Mesendoderm (in vitro differentiated cells): ENCODE measurements around the gene G0S2.

Source experiments
- DNase-seq: peaks from one replicate; pipeline ENCODE4 v3.0.0; 2013
- H2AK5ac ChIP-seq: 2 replicates; pipeline ENCODE4 v1.6.1; 2013; ENCODE audit warnings: low read length, inconsistent platforms
- H2BK120ac ChIP-seq: 2 replicates; pipeline ENCODE4 v1.6.1; 2013; ENCODE audit warnings: low read depth, mild to moderate bottlenecking, low read length, moderate library complexity, mixed read lengths
- H2BK15ac ChIP-seq: replicated peaks from 2 replicates; pipeline ENCODE4 v1.6.1; 2013; ENCODE audit warnings: low read depth, mild to moderate bottlenecking, moderate library complexity
- H2BK5ac ChIP-seq: 2 replicates; pipeline ENCODE4 v1.6.1; 2013; ENCODE audit warnings: low read length, inconsistent platforms
- H3K18ac ChIP-seq: 2 replicates; pipeline ENCODE4 v1.6.1; 2013; ENCODE audit warnings: mild to moderate bottlenecking, low read length, mixed read lengths
- H3K23ac ChIP-seq: one replicate; pipeline ENCODE4 v1.6.1; 2013; ENCODE audit warnings: low read length
- H3K27ac ChIP-seq: 2 replicates; pipeline ENCODE4 v1.5.1; 2013; ENCODE audit warnings: low read depth, mild to moderate bottlenecking, inconsistent platforms, low read length, moderate library complexity
- H3K27me3 ChIP-seq: 2 replicates; pipeline ENCODE4 v1.6.1; 2013; ENCODE audit warnings: low read length, control low read depth, mild to moderate bottlenecking, inconsistent platforms; ENCODE audit not compliant: insufficient read depth, poor library complexity
- H3K36me3 ChIP-seq: 2 replicates; pipeline ENCODE4 v1.6.1; 2013; ENCODE audit warnings: low read length, inconsistent platforms; ENCODE audit not compliant: control insufficient read depth, insufficient read depth
- H3K4ac ChIP-seq: one replicate; pipeline ENCODE4 v1.6.1; 2013; ENCODE audit warnings: low read depth, mild to moderate bottlenecking, low read length, moderate library complexity
- H3K4me1 ChIP-seq: 2 replicates; pipeline ENCODE4 v1.6.1; 2013; ENCODE audit warnings: low read depth, low read length, inconsistent platforms; ENCODE audit not compliant: control insufficient read depth
- H3K4me2 ChIP-seq: 2 replicates; pipeline ENCODE4 v1.6.1; 2013; ENCODE audit warnings: low read length
- H3K4me3 ChIP-seq: 2 replicates; pipeline ENCODE4 v1.5.1; 2013; ENCODE audit warnings: mild to moderate bottlenecking, low read length
- H3K56ac ChIP-seq: one replicate; pipeline ENCODE4 v1.6.1; 2013; ENCODE audit warnings: low read length
- H3K79me1 ChIP-seq: 2 replicates; pipeline ENCODE4 v1.6.1; 2013; ENCODE audit warnings: low read length, inconsistent platforms
- H3K79me2 ChIP-seq: 2 replicates; pipeline ENCODE4 v1.6.1; 2013; ENCODE audit warnings: mild to moderate bottlenecking, low read length; ENCODE audit not compliant: control insufficient read depth, insufficient read depth
- H3K9ac ChIP-seq: 2 replicates; pipeline ENCODE4 v1.6.1; 2013; ENCODE audit warnings: low read length, inconsistent platforms
- H4K5ac ChIP-seq: one replicate; pipeline ENCODE4 v1.6.1; 2013; ENCODE audit warnings: low read length
- H4K8ac ChIP-seq: one replicate; pipeline ENCODE4 v1.6.1; 2013; ENCODE audit warnings: low read depth, mild to moderate bottlenecking, control low read depth, low read length, moderate library complexity
- WGBS: extraction: QIAGEN DNeasy Blood & Tissue Kit; methylation state at CpG from one replicate; pipeline ENCODE4 v1.1.7; 2013; ENCODE audit warnings: low lambda C conversion rate, missing lambda C conversion rate; ENCODE audit not compliant: insufficient coverage; ENCODE audit errors: extremely low coverage; 5-methylcytosine and 5-hydroxymethylcytosine counted together

The G0S2 gene

GRCh38 chr1:209703834-209704504 lies 28.8 kb downstream of the G0S2 start:
- Histone ChIP-seq H4K8ac (peak overlapping the region; percentile 16), H2BK5ac (no peak overlapping the region), H3K56ac (no peak overlapping the region), H3K4me2 (no peak overlapping the region), H3K18ac (no peak overlapping the region), H2AK5ac (no peak overlapping the region), H2BK15ac (no peak overlapping the region), H3K23ac (no peak overlapping the region), H3K27ac (no peak overlapping the region), H3K4ac (no peak overlapping the region), H4K5ac (no peak overlapping the region), H3K79me1 (no peaks in the 10 kb centered on the region), H3K27me3 (no peaks in the 10 kb centered on the region), H3K4me1 (no peaks in the 10 kb centered on the region), H3K9ac (no peak overlapping the region), H3K36me3 (no peaks in the 10 kb centered on the region), H2BK120ac (no peak overlapping the region), H3K79me2 (no peaks in the 10 kb centered on the region), H3K4me3 (no peak overlapping the region)
- no peak for DNase-seq
- WGBS: no CpG with 5 or more reads among the region's 6 CpGs

- no peak within 1 kb of the TSS for H2BK5ac ChIP-seq
- no peaks in the 10 kb centered on the region for H3K4me1 ChIP-seq
- no peak within 1 kb of the TSS for H3K18ac ChIP-seq
- H3K27ac ChIP-seq: no peak within 1 kb of the TSS
- no peaks in the 10 kb centered on the region for H3K36me3 ChIP-seq
- H4K5ac ChIP-seq: no peak within 1 kb of the TSS
- H3K79me1 ChIP-seq: no peaks in the 10 kb centered on the region
- H2AK5ac ChIP-seq: no peak within 1 kb of the TSS
- no peaks in the 10 kb centered on the region for H3K79me2 ChIP-seq
- H3K4ac ChIP-seq: no peak within 1 kb of the TSS
- no peak within 1 kb of the TSS for H3K4me3 ChIP-seq
- no peak for DNase-seq
- WGBS: no CpG with 5 or more reads among the region's 6 CpGs
- no peak within 1 kb of the TSS for H3K4me2 ChIP-seq
- H4K8ac ChIP-seq: peak within 1 kb of the TSS; percentile 16
- H3K56ac ChIP-seq: no peak within 1 kb of the TSS
- H3K27me3 ChIP-seq: no peaks in the 10 kb centered on the region
- H2BK120ac ChIP-seq: no peak within 1 kb of the TSS
- no peak within 1 kb of the TSS for H2BK15ac ChIP-seq
- H3K9ac ChIP-seq: no peak within 1 kb of the TSS
- no peak within 1 kb of the TSS for H3K23ac ChIP-seq
Measured at GRCh38 chr1:209704584-209704983, 29.4 kb downstream of the G0S2 start, which contains the start of gene HSD11B1. Gene HSD11B1, plus strand, starts transcription at chr1:209704846. Its CDS starts 97 bp downstream, at chr1:209704943.

GRCh38 chr1:209705033-209705598 lies 29.9 kb downstream of the G0S2 start:
- Histone ChIP-seq H3K18ac (no peak overlapping the region), H4K5ac (no peak overlapping the region), H3K9ac (no peak overlapping the region), H3K4me3 (no peak overlapping the region), H3K79me2 (no peaks in the 10 kb centered on the region), H2BK5ac (no peak overlapping the region), H2BK120ac (no peak overlapping the region), H3K27ac (no peak overlapping the region), H4K8ac (no peak overlapping the region), H3K4me1 (no peaks in the 10 kb centered on the region), H3K23ac (no peak overlapping the region), H3K4me2 (no peak overlapping the region), H2AK5ac (no peak overlapping the region), H2BK15ac (no peak overlapping the region), H3K56ac (no peak overlapping the region), H3K79me1 (no peaks in the 10 kb centered on the region), H3K4ac (no peak overlapping the region), H3K36me3 (no peaks in the 10 kb centered on the region), H3K27me3 (no peaks in the 10 kb centered on the region)
- no CpG with 5 or more reads among the region's 2 CpGs for WGBS
- no peak for DNase-seq

- Histone ChIP-seq H2BK120ac (no peak overlapping the region), H3K36me3 (no peaks in the 10 kb centered on the region), H3K4me2 (no peak overlapping the region), H3K4me1 (no peaks in the 10 kb centered on the region), H3K79me1 (no peaks in the 10 kb centered on the region), H3K27me3 (no peaks in the 10 kb centered on the region), H3K79me2 (no peaks in the 10 kb centered on the region), H3K9ac (no peak overlapping the region), H3K18ac (no peak overlapping the region), H2BK15ac (no peak overlapping the region), H2AK5ac (no peak overlapping the region), H4K5ac (no peak overlapping the region), H2BK5ac (no peak overlapping the region), H4K8ac (no peak overlapping the region), H3K23ac (no peak overlapping the region), H3K27ac (no peak overlapping the region), H3K4ac (peak overlapping the region; percentile 31), H3K56ac (no peak overlapping the region), H3K4me3 (no peak overlapping the region)
- no CpG with 5 or more reads among the region's 3 CpGs for WGBS
- no peak for DNase-seq
Measured at GRCh38 chr1:209706622-209707021, 31.4 kb downstream of the G0S2 start.

- Histone ChIP-seq H3K56ac (no peak overlapping the region), H3K4ac (no peak overlapping the region), H3K27ac (no peak overlapping the region), H2BK5ac (no peak overlapping the region), H2BK15ac (no peak overlapping the region), H3K9ac (no peak overlapping the region), H4K8ac (no peak overlapping the region), H3K4me2 (no peak overlapping the region), H3K23ac (no peak overlapping the region), H3K27me3 (no peaks in the 10 kb centered on the region), H3K4me3 (no peak overlapping the region), H3K18ac (no peak overlapping the region), H3K79me2 (no peaks in the 10 kb centered on the region), H4K5ac (no peak overlapping the region), H2BK120ac (no peak overlapping the region), H3K79me1 (no peaks in the 10 kb centered on the region), H3K36me3 (no peaks in the 10 kb centered on the region), H2AK5ac (no peak overlapping the region), H3K4me1 (no peaks in the 10 kb centered on the region)
- WGBS: no CpG with 5 or more reads among the region's 1 CpG
- no peak for DNase-seq
Measured at GRCh38 chr1:209707308-209707707, 32.1 kb downstream of the G0S2 start.

GRCh38 chr1:209708297-209708696 lies 33.1 kb downstream of the G0S2 start:
- H4K8ac ChIP-seq: no peak overlapping the region
- no peak overlapping the region for H4K5ac ChIP-seq
- no peak overlapping the region for H2AK5ac ChIP-seq
- H3K56ac ChIP-seq: no peak overlapping the region
- H3K79me1 ChIP-seq: no peaks in the 10 kb centered on the region
- no peaks in the 10 kb centered on the region for H3K27me3 ChIP-seq
- H2BK120ac ChIP-seq: no peak overlapping the region
- H2BK15ac ChIP-seq: no peak overlapping the region
- no peak overlapping the region for H3K4ac ChIP-seq
- H3K9ac ChIP-seq: no peak overlapping the region
- no peaks in the 10 kb centered on the region for H3K79me2 ChIP-seq
- no peak overlapping the region for H3K23ac ChIP-seq
- no peaks in the 10 kb centered on the region for H3K36me3 ChIP-seq
- H3K4me1 ChIP-seq: no peaks in the 10 kb centered on the region
- H3K18ac ChIP-seq: no peak overlapping the region
- DNase-seq: no peak
- no peak overlapping the region for H2BK5ac ChIP-seq
- H3K27ac ChIP-seq: no peak overlapping the region
- no CpG with 5 or more reads among the region's 4 CpGs for WGBS
- no peak overlapping the region for H3K4me3 ChIP-seq
- H3K4me2 ChIP-seq: no peak overlapping the region
